SU-DHL-6 (cell line): ENCODE data around the gene ABCB4.

ENCODE experiments used
- CTCF ChIP-seq: fragments of 200-600 bp; sonication (generic); IDR thresholded peaks from one replicate; pipeline ENCODE4 v1.5.1; 2017; ENCODE audit warnings: antibody characterized with exemption, mild to moderate bottlenecking, low read length, moderate library complexity; ENCODE audit not compliant: insufficient read depth, poor library complexity, severe bottlenecking
- EZH2phosphoT487 ChIP-seq: fragments of 200-600 bp; sonication (generic), shearing (Covaris generic); conservative IDR thresholded peaks from 2 replicates; pipeline ENCODE4 v1.6.1; 2018; ENCODE audit warnings: mild to moderate bottlenecking, antibody characterized with exemption, low read length, moderate library complexity, mixed read lengths

GRCh38 chr7:87361320-87361719, 114.2 kb downstream of the ABCB4 start:
- no peak for TF ChIP-seq CTCF
- no peak for TF ChIP-seq EZH2phosphoT487
